Prostate gland (tissue), 2 donors: ENCODE results near the gene FARS2.

Source experiments
- POLR2A ChIP-seq: fragments of 450-650 bp; IDR thresholded peaks from one replicate; pipeline ENCODE4 v1.6.1; 2016; ENCODE audit warnings: antibody characterized with exemption, mild to moderate bottlenecking
- POLR2AphosphoS5 ChIP-seq: sonication (generic); formaldehyde crosslinking; IDR thresholded peaks from one replicate; pipeline ENCODE4 v1.6.1; 2017; ENCODE audit warnings: antibody characterized with exemption
- TF ChIP-seq, protein P1 (sequence below), 4 experiments: fragments of 200-600 bp in 2 of 4; fragments of 450-650 bp in 2 of 4; sonication (generic) in 2 of 4; IDR thresholded peaks; 1 replicate in 3 of 4; 2 replicates in 1 of 4; pipeline ENCODE4 v1.5.1; 2016 to 2019; ENCODE audit warnings: antibody characterized with exemption in 4 of 4, mild to moderate bottlenecking in 2 of 4, moderate library complexity in 2 of 4

DNA sequence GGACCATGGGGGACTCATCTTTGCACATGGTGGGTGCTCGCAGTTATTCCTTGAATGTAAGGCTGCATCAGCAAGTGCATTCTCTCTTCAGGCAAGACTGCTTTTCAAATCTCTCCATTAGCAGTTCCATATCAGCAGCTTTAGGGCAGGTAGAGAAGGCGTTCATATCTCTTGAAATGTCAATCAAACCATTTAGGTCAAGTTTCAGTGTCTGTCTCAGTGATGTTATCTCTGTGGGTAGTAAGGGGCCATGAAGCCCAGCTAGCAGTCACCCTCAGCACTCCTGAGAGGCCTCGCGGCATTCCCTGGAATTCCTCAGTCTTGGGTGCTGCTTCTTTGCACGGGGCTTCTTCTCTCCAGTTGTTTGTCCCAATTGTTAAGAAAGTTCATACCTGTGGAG, 24.2 kb downstream of the FARS2 start:
- TF ChIP-seq, protein P1, sequence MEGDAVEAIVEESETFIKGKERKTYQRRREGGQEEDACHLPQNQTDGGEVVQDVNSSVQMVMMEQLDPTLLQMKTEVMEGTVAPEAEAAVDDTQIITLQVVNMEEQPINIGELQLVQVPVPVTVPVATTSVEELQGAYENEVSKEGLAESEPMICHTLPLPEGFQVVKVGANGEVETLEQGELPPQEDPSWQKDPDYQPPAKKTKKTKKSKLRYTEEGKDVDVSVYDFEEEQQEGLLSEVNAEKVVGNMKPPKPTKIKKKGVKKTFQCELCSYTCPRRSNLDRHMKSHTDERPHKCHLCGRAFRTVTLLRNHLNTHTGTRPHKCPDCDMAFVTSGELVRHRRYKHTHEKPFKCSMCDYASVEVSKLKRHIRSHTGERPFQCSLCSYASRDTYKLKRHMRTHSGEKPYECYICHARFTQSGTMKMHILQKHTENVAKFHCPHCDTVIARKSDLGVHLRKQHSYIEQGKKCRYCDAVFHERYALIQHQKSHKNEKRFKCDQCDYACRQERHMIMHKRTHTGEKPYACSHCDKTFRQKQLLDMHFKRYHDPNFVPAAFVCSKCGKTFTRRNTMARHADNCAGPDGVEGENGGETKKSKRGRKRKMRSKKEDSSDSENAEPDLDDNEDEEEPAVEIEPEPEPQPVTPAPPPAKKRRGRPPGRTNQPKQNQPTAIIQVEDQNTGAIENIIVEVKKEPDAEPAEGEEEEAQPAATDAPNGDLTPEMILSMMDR (IDR thresholded peaks at IDR 0.05), result no peak
- TF ChIP-seq POLR2AphosphoS5 (no peak), POLR2A (no peak)
